DND-41 (cell line): ENCODE results near the gene GMEB2.
"Not testable (repeated sequence)": the region's sequence is repeated elsewhere in the genome, so short reads cannot be mapped to it uniquely, and the experiment has no call there.

Source experiments
- ATAC-seq: fragments of 200-7000 bp; cut with Tn5 transposase; 3 replicates; pipeline ENCODE4 v1.9.1; 2021; ENCODE audit warnings: low read depth; ENCODE audit not compliant: insufficient read depth
- DNase-seq: peaks from one replicate; pipeline ENCODE4 v3.0.0-alpha.2; 2020
- H2AFZ ChIP-seq: 2 replicates; pipeline ENCODE4 v1.6.0; 2012; ENCODE audit warnings: low read depth, low read length
- H3K27ac ChIP-seq: 2 replicates; pipeline ENCODE4 v1.5.1; 2012; ENCODE audit warnings: low read length, inconsistent platforms
- H3K27me3 ChIP-seq: fragments of 200-600 bp; sonication (generic); 2 replicates; pipeline ENCODE4 v1.6.0; 2012; ENCODE audit warnings: low read length, mild to moderate bottlenecking, inconsistent platforms; ENCODE audit not compliant: insufficient read depth, poor library complexity
- H3K36me3 ChIP-seq: 2 replicates; pipeline ENCODE4 v1.5.1; 2012; ENCODE audit warnings: low read length, inconsistent platforms; ENCODE audit not compliant: insufficient read depth
- H3K4me1 ChIP-seq: 2 replicates; pipeline ENCODE4 v1.5.1; 2012; ENCODE audit warnings: mild to moderate bottlenecking, low read length; ENCODE audit not compliant: insufficient read depth
- H3K4me2 ChIP-seq: 2 replicates; pipeline ENCODE4 v1.6.0; 2012; ENCODE audit warnings: mild to moderate bottlenecking, moderate library complexity, low read length, inconsistent platforms; ENCODE audit not compliant: insufficient read depth
- H3K4me3 ChIP-seq, 2 experiments: fragments of 200-600 bp in 1 of 2; shearing (Covaris generic) in 1 of 2; 2 replicates each; pipeline ENCODE4 v1.5.1; 2012 to 2016; ENCODE audit warnings: inconsistent platforms in 2 of 2, low read length in 2 of 2, mild to moderate bottlenecking in 2 of 2, low read depth in 1 of 2, moderate library complexity in 1 of 2
- H3K79me2 ChIP-seq: 2 replicates; pipeline ENCODE4 v1.6.0; 2012; ENCODE audit warnings: low read length, inconsistent platforms; ENCODE audit not compliant: insufficient read depth
- H3K9ac ChIP-seq: 2 replicates; pipeline ENCODE4 v1.6.0; 2012; ENCODE audit warnings: low read depth, mild to moderate bottlenecking, inconsistent platforms, low read length, moderate library complexity
- H3K9me3 ChIP-seq: 2 replicates; pipeline ENCODE4 v1.5.1; 2012; ENCODE audit warnings: low read length, moderate library complexity, mild to moderate bottlenecking, inconsistent platforms; ENCODE audit not compliant: insufficient read depth, severe bottlenecking
- H4K20me1 ChIP-seq: 2 replicates; pipeline ENCODE4 v1.6.0; 2012; ENCODE audit warnings: low read length; ENCODE audit not compliant: insufficient read depth
- EZH2 ChIP-seq: IDR thresholded peaks from 3 replicates; pipeline ENCODE4 v1.6.1; 2012; ENCODE audit warnings: borderline replicate concordance, low read depth, mild to moderate bottlenecking, moderate library complexity, low read length, inconsistent platforms; ENCODE audit not compliant: severe bottlenecking
- TF ChIP-seq, protein P1 (sequence below): IDR thresholded peaks from 2 replicates; pipeline ENCODE4 v1.5.1; 2012; ENCODE audit warnings: borderline replicate concordance, low read length, moderate library complexity, mild to moderate bottlenecking; ENCODE audit not compliant: poor library complexity, severe bottlenecking; ENCODE audit errors: extremely low read depth

Gene GMEB2

DNA sequence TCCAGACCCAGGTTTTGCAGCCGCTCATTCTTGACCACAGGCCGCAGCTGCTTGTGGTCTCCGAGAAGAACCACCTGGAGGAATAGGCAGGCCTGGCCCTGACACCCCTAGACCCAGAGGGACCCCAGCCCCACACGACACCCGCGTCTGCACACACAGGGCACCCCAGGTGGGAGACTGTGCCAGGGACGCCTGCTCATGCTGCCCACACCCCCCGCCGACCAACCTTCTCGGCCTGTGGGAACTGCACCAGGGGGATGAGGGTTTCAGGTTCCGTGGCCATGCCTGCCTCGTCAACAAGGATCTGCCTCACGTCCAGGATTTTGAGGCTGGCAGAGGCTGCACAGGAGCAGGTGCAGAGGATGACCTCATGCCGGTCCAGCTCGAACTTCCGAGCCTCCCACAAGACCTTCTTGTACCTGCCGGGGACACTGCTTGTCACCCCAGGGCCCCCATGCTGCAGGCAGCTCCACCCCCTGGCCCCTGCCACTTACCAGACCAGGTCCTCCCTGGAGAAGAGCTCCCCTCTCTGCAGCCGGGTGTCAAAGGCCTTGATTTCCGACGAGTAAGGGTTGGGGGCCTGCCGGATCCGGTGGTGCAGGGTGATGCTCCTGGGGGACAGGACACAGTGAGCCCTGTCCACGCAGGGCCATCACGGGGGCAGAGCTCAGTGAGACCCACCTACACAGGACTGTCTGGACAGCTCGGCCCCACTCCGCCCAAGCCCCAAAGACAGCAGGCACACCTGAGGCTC, 65.9 kb downstream of the GMEB2 start:
- Histone ChIP-seq H3K79me2 (no peaks in the 10 kb centered on the region), H3K27me3 (no peaks in the 10 kb centered on the region), H2AFZ (no peak overlapping the region), H3K9me3 (no peaks in the 10 kb centered on the region), H3K36me3 (no peaks in the 10 kb centered on the region), H4K20me1 (no peaks in the 10 kb centered on the region; the same call in 1 of the 2 replicates), H3K9ac (no peak overlapping the region), H3K4me3 (no peak overlapping the region), H3K27ac (no peak overlapping the region), H3K4me1 (no peaks in the 10 kb centered on the region), H3K4me2 (no peak overlapping the region)
- TF ChIP-seq EZH2: no peak
- TF ChIP-seq, protein P1, sequence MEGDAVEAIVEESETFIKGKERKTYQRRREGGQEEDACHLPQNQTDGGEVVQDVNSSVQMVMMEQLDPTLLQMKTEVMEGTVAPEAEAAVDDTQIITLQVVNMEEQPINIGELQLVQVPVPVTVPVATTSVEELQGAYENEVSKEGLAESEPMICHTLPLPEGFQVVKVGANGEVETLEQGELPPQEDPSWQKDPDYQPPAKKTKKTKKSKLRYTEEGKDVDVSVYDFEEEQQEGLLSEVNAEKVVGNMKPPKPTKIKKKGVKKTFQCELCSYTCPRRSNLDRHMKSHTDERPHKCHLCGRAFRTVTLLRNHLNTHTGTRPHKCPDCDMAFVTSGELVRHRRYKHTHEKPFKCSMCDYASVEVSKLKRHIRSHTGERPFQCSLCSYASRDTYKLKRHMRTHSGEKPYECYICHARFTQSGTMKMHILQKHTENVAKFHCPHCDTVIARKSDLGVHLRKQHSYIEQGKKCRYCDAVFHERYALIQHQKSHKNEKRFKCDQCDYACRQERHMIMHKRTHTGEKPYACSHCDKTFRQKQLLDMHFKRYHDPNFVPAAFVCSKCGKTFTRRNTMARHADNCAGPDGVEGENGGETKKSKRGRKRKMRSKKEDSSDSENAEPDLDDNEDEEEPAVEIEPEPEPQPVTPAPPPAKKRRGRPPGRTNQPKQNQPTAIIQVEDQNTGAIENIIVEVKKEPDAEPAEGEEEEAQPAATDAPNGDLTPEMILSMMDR: no peak
- ATAC-seq (no peak), DNase-seq (no peak)

DNA sequence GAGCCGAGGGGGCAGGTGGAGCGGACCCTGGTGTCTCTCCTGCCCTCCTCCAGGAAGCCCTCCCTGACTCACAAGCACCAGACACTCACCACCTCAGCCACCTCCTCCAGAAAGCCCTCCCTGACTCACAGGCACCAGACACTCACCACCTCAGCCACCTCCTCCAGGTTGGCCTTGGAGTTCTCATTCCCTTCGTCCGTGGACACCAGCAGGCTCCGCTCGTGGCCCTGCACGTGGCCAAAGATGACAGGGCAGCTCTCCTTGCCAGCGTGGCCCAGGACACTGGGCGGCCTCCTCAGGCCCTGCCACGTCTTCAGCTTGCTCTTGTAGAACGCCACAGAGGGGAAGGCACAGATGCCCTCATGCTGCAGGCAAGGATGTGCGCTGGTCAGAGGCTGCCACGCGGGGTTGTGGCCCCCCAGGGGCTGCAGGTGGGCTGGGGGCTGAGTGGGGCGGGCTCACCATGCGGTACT, 66.5 kb downstream of the GMEB2 start:
- H3K27me3 ChIP-seq: no peaks in the 10 kb centered on the region
- H3K9ac ChIP-seq: no peak overlapping the region
- no peak overlapping the region for H3K4me2 ChIP-seq
- H2AFZ ChIP-seq: no peak overlapping the region
- no peaks in the 10 kb centered on the region; the same call in 1 of the 2 replicates for H4K20me1 ChIP-seq
- no peak overlapping the region for H3K27ac ChIP-seq
- H3K79me2 ChIP-seq: no peaks in the 10 kb centered on the region
- H3K9me3 ChIP-seq: no peaks in the 10 kb centered on the region
- no peaks in the 10 kb centered on the region for H3K4me1 ChIP-seq
- DNase-seq (no peak), ATAC-seq (no peak)
- TF ChIP-seq EZH2: no peak
- TF ChIP-seq, protein P1: no peak
- no peaks in the 10 kb centered on the region for H3K36me3 ChIP-seq
- H3K4me3 ChIP-seq: no peak overlapping the region

DNA sequence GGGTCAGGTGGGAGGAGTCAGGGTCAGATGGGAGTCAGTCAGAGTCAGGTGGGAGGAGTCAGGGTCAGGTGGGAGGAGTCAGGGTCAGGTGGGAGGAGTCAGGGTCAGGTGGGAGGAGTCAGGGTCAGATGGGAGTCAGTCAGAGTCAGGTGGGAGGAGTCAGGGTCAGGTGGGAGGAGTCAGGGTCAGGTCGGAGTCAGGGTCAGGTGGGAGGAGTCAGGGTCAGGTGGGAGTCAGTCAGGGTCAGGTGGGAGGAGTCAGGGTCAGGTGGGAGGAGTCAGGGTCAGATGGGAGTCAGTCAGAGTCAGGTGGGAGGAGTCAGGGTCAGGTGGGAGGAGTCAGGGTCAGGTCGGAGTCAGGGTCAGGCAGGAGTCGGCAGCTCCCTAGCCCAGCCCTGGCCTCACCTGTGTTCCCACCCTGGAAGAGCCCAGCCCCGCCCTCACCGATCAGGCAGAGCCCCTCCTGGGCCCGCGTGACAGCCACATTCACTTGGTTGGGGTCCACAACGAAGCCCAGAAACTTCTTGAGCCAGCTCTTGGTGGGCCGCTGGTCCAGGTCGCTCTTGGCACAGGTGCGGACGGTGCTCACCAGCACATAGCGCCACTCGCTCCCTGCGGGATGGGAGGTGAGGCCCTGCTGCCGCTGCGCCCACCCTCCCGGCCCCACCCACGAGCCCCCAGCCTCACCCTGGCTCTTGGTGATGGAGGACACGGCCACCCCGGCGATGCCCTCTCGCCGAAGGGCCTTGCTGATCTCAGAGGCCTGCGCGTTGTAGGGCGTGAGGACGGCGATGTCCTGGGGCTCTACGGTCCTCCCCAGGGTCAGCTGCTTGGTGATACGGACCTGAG, 67.2 kb downstream of the GMEB2 start:
- not testable (repeated sequence) for H3K79me2 ChIP-seq, H2AFZ ChIP-seq, H3K4me1 ChIP-seq, H4K20me1 ChIP-seq, H3K4me3 ChIP-seq, H3K9me3 ChIP-seq, H3K9ac ChIP-seq, H3K27ac ChIP-seq, H3K4me2 ChIP-seq, H3K36me3 ChIP-seq, H3K27me3 ChIP-seq, DNase-seq, ATAC-seq

DNA sequence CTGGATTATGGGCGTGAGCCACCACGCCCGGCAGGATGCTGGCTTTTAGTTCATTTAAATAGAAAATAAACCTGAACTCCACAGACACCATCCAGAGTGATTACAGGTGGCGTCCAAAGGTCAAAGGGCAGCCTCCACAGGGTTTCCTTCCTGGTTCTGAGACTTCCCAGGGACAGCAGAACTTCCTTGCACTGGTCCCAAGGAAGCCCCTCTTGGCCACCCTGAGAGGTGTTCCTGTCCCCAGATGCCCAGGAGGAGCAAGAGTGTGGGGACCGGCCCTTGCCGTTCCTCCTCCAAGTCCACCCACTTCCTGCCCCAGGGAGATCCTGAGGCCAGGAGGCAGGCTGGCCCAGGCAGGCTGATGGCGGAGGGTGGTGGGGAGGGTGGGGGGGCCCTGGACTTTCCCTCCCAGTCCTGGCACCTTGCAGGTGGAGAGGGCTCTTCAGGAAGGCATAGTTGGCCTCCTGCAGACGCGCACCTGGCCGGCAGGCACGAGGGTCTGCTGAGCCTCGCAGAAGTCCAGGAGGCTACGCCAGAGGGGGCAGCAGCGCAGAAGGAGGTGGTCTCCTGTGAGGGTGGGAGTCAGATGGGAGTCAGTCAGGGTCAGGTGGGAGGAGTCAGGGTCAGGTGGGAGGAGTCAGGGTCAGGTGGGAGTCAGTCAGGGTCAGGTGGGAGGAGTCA, 68.0 kb downstream of the GMEB2 start:
- no peak for ATAC-seq
- Histone ChIP-seq H3K36me3 (no peaks in the 10 kb centered on the region), H3K79me2 (no peaks in the 10 kb centered on the region), H3K9ac (no peak overlapping the region), H3K4me3 (no peak overlapping the region), H3K4me2 (no peak overlapping the region), H3K4me1 (peaks cover 10% of the 10 kb centered on the region), H2AFZ (no peak overlapping the region), H3K9me3 (no peaks in the 10 kb centered on the region), H3K27me3 (no peaks in the 10 kb centered on the region), H3K27ac (no peak overlapping the region), H4K20me1 (peaks cover 9% of the 10 kb centered on the region)
- no peak for TF ChIP-seq EZH2
- TF ChIP-seq, protein P1: no peak
- no peak for DNase-seq
